Esophagus mucosa (tissue), 1 donor: Measurements from ENCODE around the gene TCEAL5. TPM values are rescaled to one million over a fixed set of nuclear protein-coding genes. Genes with fewer than 3 reads are reported as not detected.
"Not testable (repeated sequence)": the region's sequence is repeated elsewhere in the genome, so short reads cannot be mapped to it uniquely, and the experiment has no call there.

Experiments used
- ATAC-seq: fragments of 200-7000 bp; cut with Tn5 transposase; one replicate; pipeline ENCODE4 v1.9.1; 2020
- total RNA-seq: library from RNA; stranded (reverse); gene quantifications from one replicate; pipeline ENCODE4 v1.2.4, GENCODE V29; 2023
- donor health status: DM: yes; HTN: yes; CAD: no.

The TCEAL5 gene
- total RNA-seq, 1 donor from 2014 or later = not detected

GRCh38 chrX:103233263-103233662 is 43.3 kb downstream of the TCEAL5 start:
- ATAC-seq = no peak

- ATAC-seq = not testable (repeated sequence)
Measured at GRCh38 chrX:103225918-103226317, 50.6 kb downstream of the TCEAL5 start.

Other genes starting within 250 kb of the TCEAL5 start
- not detected for gene BEX1, start 212.6 kb downstream of the TCEAL5 start, total RNA-seq
- gene NXF3, start 183.6 kb downstream of the TCEAL5 start, total RNA-seq = not detected
- gene BEX4, start 61.6 kb downstream of the TCEAL5 start, total RNA-seq = 12.2 TPM
- 21.0 TPM for gene TCEAL8, start 21.6 kb downstream of the TCEAL5 start, total RNA-seq
- gene BEX2, start 34.2 kb upstream of the TCEAL5 start, total RNA-seq = 5.2 TPM
- 0.16 TPM for gene TCEAL7, start 53.5 kb upstream of the TCEAL5 start, total RNA-seq
- gene TCEAL9, start 79.8 kb upstream of the TCEAL5 start, total RNA-seq = 17.4 TPM
- 46.9 TPM for gene BEX3, start 99.8 kb upstream of the TCEAL5 start, total RNA-seq
- gene RAB40A, start 242.7 kb upstream of the TCEAL5 start, total RNA-seq = 0.16 TPM